Effector memory CD8-positive, alpha-beta T cell (primary cell): ENCODE measurements around the gene PSMA8.
"Not testable (repeated sequence)": the region's sequence is repeated elsewhere in the genome, so short reads cannot be mapped to it uniquely, and the experiment has no call there.

Source experiments
- ATAC-seq: fragments of 150-1000 bp; cut with Tn5 transposase; replicated peaks from 2 replicates; pipeline ENCODE4 v1.10.0; 2021; ENCODE audit warnings: mild to moderate bottlenecking, moderate library complexity
- DNase-seq, 3 experiments: peaks; one replicate each; pipeline ENCODE4 v3.0.0; 2021
- H3K27ac Mint-ChIP-seq, 2 donors: one replicate each; pipeline ENCODE4 v1.8.0; 2022; ENCODE audit warnings: mild to moderate bottlenecking in 2 of 2, mixed read lengths in 2 of 2, moderate library complexity in 2 of 2
- H3K27me3 Mint-ChIP-seq, 2 donors: one replicate each; pipeline ENCODE4 v1.8.0; 2022; ENCODE audit warnings: mixed read lengths in 2 of 2
- H3K36me3 Mint-ChIP-seq: one replicate; pipeline ENCODE4 v1.8.0; 2022; ENCODE audit warnings: mild to moderate bottlenecking, moderate library complexity, mixed read lengths; ENCODE audit not compliant: insufficient read depth
- H3K4me1 Mint-ChIP-seq, 2 donors: one replicate each; pipeline ENCODE4 v1.8.0; 2022; ENCODE audit warnings: low read depth in 2 of 2, mixed read lengths in 2 of 2
- H3K4me3 Mint-ChIP-seq, 2 donors: one replicate each; pipeline ENCODE4 v1.8.0; 2022; ENCODE audit warnings: mild to moderate bottlenecking in 2 of 2, mixed read lengths in 2 of 2, moderate library complexity in 2 of 2
- H3K9me3 Mint-ChIP-seq, 2 donors: one replicate each; pipeline ENCODE4 v1.8.0; 2022; ENCODE audit warnings: mixed read lengths in 2 of 2

PSMA8 gene

GRCh38 chr18:26121994-26122393 is 11.7 kb upstream of the PSMA8 start:
- not testable (repeated sequence) for H3K9me3 Mint-ChIP-seq, H3K4me3 Mint-ChIP-seq, DNase-seq, H3K27ac Mint-ChIP-seq, H3K36me3 Mint-ChIP-seq, ATAC-seq
- peaks cover 0 to 11% of the 10 kb centered on the region in 2 donors for H3K4me1 Mint-ChIP-seq
- H3K27me3 Mint-ChIP-seq, result peaks cover 30 to 47% of the 10 kb centered on the region in 2 donors

- Mint-ChIP-seq H3K36me3 (no peaks in the 10 kb centered on the region), H3K4me1 (no peaks in the 10 kb centered on the region), H3K4me3 (no peak overlapping the region), H3K9me3 (peaks cover 0 to 4% of the 10 kb centered on the region in 2 donors), H3K27me3 (peaks cover 0 to 6% of the 10 kb centered on the region in 2 donors), H3K27ac (no peak overlapping the region)
- DNase-seq (no peak), ATAC-seq (no peak)
Observed at GRCh38 chr18:26127786-26128185, 5.9 kb upstream of the PSMA8 start.

DNA sequence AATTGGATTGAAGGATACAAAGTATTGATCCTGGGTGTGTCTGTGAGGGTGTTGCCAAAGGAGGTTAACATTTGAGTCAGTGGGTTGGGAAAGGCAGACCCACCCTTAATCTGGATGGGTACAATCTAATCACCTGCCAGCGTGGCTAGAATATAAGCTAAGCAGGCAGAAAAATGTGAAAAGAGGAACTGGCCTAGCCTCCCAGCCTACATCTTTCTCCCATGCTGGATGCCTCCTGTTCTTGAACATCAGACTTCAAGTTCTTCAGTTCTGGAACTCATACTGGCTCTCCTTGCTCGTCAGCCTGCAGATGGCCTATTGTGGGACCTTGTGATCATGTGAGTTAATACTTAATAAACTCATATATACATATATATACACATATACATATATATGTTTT is 5.5 kb upstream of the PSMA8 start:
- H3K36me3 Mint-ChIP-seq, H3K27me3 Mint-ChIP-seq, ATAC-seq, DNase-seq, H3K27ac Mint-ChIP-seq, H3K9me3 Mint-ChIP-seq, H3K4me1 Mint-ChIP-seq, H3K4me3 Mint-ChIP-seq: not testable (repeated sequence)

DNA sequence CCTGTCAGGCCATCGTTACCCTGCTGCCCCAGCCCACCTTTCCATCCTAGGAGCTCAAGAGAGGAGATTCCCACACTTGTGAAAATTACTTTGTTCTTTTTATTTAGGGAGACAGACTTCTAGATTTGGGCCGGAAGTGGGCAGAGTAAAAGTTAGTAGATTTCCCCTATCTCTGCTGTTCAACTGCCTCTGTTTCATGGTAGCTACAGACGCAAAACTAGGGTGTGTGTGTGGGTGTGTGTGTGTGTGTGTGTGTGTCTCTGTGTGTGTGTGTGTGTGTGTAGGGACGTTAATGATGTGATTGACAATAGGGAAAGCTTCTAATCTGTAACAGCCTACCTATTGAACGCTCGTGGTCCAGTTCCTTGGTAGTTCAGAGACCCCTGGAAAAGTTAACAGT is 438 bp downstream of the PSMA8 start:
- Mint-ChIP-seq H3K4me1 (peaks cover 0 to 8% of the 10 kb centered on the region in 2 donors), H3K36me3 (no peaks in the 10 kb centered on the region), H3K4me3 (peak overlapping the region; percentile 63 to 76), H3K27me3 (no peaks in the 10 kb centered on the region), H3K27ac (peak overlapping the region; percentile 75 to 87), H3K9me3 (no peaks in the 10 kb centered on the region)
- peak; percentile 58 for ATAC-seq
- DNase-seq, result no peak

GRCh38 chr18:26135548-26135947 is 1.9 kb downstream of the PSMA8 start:
- H3K4me3 Mint-ChIP-seq, result no peak overlapping the region
- H3K27me3 Mint-ChIP-seq, result no peaks in the 10 kb centered on the region
- no peak overlapping the region for H3K27ac Mint-ChIP-seq
- no peak for DNase-seq
- no peaks in the 10 kb centered on the region for H3K36me3 Mint-ChIP-seq
- H3K4me1 Mint-ChIP-seq, result peaks cover 0 to 8% of the 10 kb centered on the region in 2 donors
- no peaks in the 10 kb centered on the region for H3K9me3 Mint-ChIP-seq
- no peak for ATAC-seq

DNA sequence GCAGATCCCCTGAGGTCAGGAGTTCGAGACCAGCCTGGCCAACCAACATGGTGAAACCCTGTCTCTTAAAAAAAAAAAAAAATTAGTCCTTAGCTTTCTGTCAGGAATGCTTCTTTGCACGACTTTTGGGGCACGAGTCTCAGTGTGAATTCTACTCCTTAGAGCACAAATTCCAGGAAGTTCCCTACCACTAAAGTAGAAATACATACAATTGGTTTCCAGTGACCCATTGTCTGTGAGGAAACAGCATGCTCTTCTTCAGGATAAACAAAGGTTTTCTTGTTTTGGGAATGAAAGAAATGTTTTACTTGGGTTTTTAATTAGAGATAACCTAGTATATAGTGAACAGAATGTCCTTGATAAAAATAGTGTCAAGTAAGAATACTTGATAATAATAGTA is 23.7 kb downstream of the PSMA8 start:
- Mint-ChIP-seq H3K4me3 (no peak overlapping the region), H3K36me3 (no peaks in the 10 kb centered on the region), H3K4me1 (no peaks in the 10 kb centered on the region), H3K27ac (no peak overlapping the region), H3K9me3 (no peaks in the 10 kb centered on the region), H3K27me3 (peaks cover 11 to 13% of the 10 kb centered on the region in 2 donors)
- DNase-seq (no peak), ATAC-seq (no peak)

DNA sequence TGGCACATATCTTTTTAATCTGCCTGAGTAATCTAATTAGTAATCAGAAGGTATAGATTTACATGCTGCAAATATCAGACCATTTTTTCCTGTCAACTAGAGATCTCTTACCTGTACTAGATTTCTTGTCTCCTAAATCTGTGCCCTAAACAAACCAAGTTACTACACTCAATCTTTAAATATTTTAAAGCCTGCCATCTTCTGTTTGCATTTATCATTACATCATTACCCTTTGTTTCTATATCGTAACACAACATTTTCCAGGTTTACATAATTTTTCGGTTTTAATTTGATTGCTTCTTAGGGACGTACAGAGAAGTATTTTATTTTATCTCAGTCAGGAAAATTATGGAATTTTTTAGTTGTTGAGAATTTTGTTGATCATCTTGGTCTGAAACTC is 25.7 kb downstream of the PSMA8 start:
- DNase-seq (no peak), ATAC-seq (peak; percentile 40)
- Mint-ChIP-seq H3K9me3 (no peaks in the 10 kb centered on the region), H3K27me3 (peaks cover 11 to 13% of the 10 kb centered on the region in 2 donors), H3K4me1 (no peaks in the 10 kb centered on the region), H3K27ac (no peak overlapping the region), H3K36me3 (no peaks in the 10 kb centered on the region), H3K4me3 (no peak overlapping the region)

DNA sequence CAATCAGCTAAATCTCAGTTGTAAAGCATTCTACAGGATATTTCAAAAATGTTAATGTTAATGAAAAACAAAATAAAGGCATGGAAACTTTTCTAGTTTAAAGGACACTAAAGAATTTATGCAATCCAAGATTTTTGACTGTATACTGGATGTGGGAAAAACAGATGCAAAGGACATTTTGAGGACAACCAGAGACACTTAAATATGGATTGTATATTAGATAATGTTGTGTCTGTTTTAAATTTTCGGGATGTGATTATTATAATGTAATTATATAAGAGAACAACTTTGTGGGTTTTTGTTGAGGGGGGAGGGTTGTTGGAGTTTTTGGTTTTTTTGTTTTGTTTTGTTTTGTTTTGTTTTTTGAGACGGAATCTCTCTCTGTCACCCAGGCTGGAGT is 30.9 kb downstream of the PSMA8 start:
- Mint-ChIP-seq H3K27me3 (no peaks in the 10 kb centered on the region), H3K9me3 (no peaks in the 10 kb centered on the region), H3K27ac (no peak overlapping the region), H3K4me1 (no peaks in the 10 kb centered on the region), H3K4me3 (no peak overlapping the region), H3K36me3 (no peaks in the 10 kb centered on the region)
- DNase-seq (no peak), ATAC-seq (no peak)

DNA sequence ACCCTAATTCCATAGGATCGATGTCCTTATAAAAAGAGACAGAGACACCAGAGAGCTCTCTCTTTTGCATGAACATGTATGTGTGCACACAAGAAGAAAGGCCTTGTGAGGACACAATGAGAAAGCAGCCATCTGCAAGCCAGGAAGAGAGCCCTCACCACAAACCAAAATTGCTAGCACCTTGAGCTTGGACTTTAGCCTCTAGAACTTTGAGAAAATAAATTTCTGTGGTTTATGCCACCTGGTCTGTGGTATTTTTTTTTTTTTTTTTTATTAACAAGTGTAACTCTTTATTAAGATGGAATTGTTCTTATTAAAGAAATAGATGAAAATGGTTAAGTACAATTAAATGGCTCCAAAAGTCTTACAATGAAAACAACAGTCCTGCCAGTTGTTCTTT is 33.9 kb downstream of the PSMA8 start:
- H3K36me3 Mint-ChIP-seq, DNase-seq, H3K27me3 Mint-ChIP-seq, H3K4me3 Mint-ChIP-seq, H3K4me1 Mint-ChIP-seq, H3K9me3 Mint-ChIP-seq, H3K27ac Mint-ChIP-seq: not testable (repeated sequence)
- ATAC-seq, result peak; percentile 59

GRCh38 chr18:26175481-26175880 is 41.8 kb downstream of the PSMA8 start:
- peak overlapping the region in 1 of 2 donors; percentile 15 for H3K4me3 Mint-ChIP-seq
- peak overlapping the region in 1 of 2 donors; percentile 92 for H3K27ac Mint-ChIP-seq
- no peaks in the 10 kb centered on the region for H3K36me3 Mint-ChIP-seq
- H3K27me3 Mint-ChIP-seq, result peaks cover 0 to 17% of the 10 kb centered on the region in 2 donors
- ATAC-seq (peak; percentile 27), DNase-seq (no peak)
- peaks cover 2 to 9% of the 10 kb centered on the region in 2 donors for H3K4me1 Mint-ChIP-seq
- no peaks in the 10 kb centered on the region for H3K9me3 Mint-ChIP-seq

DNA sequence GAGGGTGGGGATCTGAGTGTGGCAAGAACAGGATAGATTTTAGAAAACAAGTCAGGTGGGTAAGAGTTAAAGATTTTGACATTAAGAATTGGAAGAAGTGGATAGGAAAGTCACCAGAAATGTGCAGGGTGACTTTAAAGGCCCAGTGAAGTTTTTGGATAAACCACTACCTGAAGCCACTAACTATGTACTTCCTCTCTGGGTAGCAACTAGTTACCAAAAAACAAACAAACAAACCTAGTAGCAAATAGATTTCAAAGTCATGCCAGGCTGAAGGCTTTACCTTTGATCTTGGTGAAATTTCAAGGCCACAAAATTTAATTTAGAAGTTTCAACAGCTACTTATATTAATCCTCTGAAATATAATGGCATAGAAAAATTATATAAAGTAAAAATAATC is 42.5 kb downstream of the PSMA8 start:
- DNase-seq, result no peak
- Mint-ChIP-seq H3K4me3 (peak overlapping the region in 1 of 2 donors; percentile 15), H3K9me3 (no peaks in the 10 kb centered on the region), H3K4me1 (peaks cover 2 to 9% of the 10 kb centered on the region in 2 donors), H3K36me3 (no peaks in the 10 kb centered on the region), H3K27ac (peak overlapping the region in 1 of 2 donors; percentile 92), H3K27me3 (peaks cover 0 to 17% of the 10 kb centered on the region in 2 donors)
- peak; percentile 54 for ATAC-seq

DNA sequence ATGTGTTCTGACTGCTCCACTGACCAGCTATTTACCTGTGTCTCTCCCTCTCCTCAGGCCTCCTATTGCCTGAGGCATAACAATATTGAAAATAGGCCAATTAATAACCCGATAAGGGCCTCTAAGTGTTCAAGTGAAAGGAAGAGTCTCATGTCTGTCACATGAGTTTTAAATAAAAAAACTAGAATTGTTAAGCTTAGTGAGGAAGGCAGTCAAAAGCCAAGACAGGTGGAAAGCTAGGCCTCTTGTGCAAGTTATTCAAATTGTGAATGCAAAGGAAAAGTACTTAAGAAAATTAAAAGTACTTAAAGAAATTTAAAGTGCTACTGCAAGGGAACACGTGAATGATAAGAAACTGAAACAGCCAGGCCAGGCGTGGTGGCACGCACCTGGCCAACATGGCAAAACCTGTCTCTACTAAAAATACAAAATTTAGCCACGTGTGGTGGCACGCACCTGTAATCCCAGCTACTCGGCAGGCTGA is 47.7 kb downstream of the PSMA8 start:
- Mint-ChIP-seq H3K36me3 (no peaks in the 10 kb centered on the region), H3K27ac (no peak overlapping the region), H3K4me1 (no peaks in the 10 kb centered on the region), H3K27me3 (no peaks in the 10 kb centered on the region), H3K4me3 (no peak overlapping the region), H3K9me3 (no peaks in the 10 kb centered on the region)
- no peak for ATAC-seq
- DNase-seq, result no peak

- Mint-ChIP-seq H3K9me3 (no peaks in the 10 kb centered on the region), H3K4me3 (no peak overlapping the region)
- ATAC-seq, result no peak
Observed at GRCh38 chr18:26183395-26184112, 49.9 kb downstream of the PSMA8 start.

GRCh38 chr18:26185267-26185666 is 51.6 kb downstream of the PSMA8 start:
- Mint-ChIP-seq H3K9me3 (no peaks in the 10 kb centered on the region), H3K27me3 (no peaks in the 10 kb centered on the region), H3K4me1 (peaks cover 5 to 11% of the 10 kb centered on the region in 2 donors), H3K4me3 (no peak overlapping the region), H3K36me3 (no peaks in the 10 kb centered on the region), H3K27ac (no peak overlapping the region)
- ATAC-seq (no peak), DNase-seq (no peak)

More at GRCh38 chr18:26183395-26184112, 49.9 kb downstream of the PSMA8 start:
- no peaks in the 10 kb centered on the region for H3K36me3 Mint-ChIP-seq
- H3K27ac Mint-ChIP-seq, result no peak overlapping the region
- DNase-seq, result no peak
- H3K4me1 Mint-ChIP-seq, result no peaks in the 10 kb centered on the region
- H3K27me3 Mint-ChIP-seq, result no peaks in the 10 kb centered on the region
